A673 (cell line): ENCODE measurements around the gene RAB17. TPM values are rescaled to one million over a fixed set of nuclear protein-coding genes. Genes with fewer than 3 reads are reported as not detected.

Source experiments
- BruUV-seq: library from RNA; stranded (reverse); fragments of 400-500 nt; replicated peaks from 2 replicates; lab custom pipeline; 2021; lab: Mats Ljungman, UMichigan
- CTCF ChIA-PET: fragments of 300-600 bp; sonication (Branson Sonifier 250); formaldehyde crosslinking; loops from one replicate; lab custom pipeline; 2022; ENCODE audit warnings: antibody characterized with exemption; lab: Charles Lee
- POLR2A ChIA-PET: fragments of 300-600 bp; sonication (Branson Sonifier 250); formaldehyde crosslinking; loops from one replicate; lab custom pipeline; 2022; ENCODE audit warnings: antibody characterized with exemption; ENCODE audit not compliant: low non-redundant PET; lab: Charles Lee
- DNase-seq: peaks from one replicate; pipeline ENCODE4 v3.0.0-alpha.2; 2015; ENCODE audit warnings: low spot score
- H3K27ac ChIP-seq: fragments of 200-600 bp; sonication (generic); 2 replicates; pipeline ENCODE4 v1.5.1; 2016; ENCODE audit warnings: mixed run types, low read depth, mild to moderate bottlenecking, mixed read lengths, antibody characterized with exemption, low read length; ENCODE audit not compliant: poor library complexity, severe bottlenecking
- H3K27me3 ChIP-seq: fragments of 200-600 bp; sonication (generic); replicated peaks from 2 replicates; pipeline ENCODE4 v1.6.1; 2017; ENCODE audit warnings: mixed run types, low read depth, mild to moderate bottlenecking, mixed read lengths, antibody characterized with exemption, low read length; ENCODE audit not compliant: insufficient read depth, poor library complexity
- H3K36me3 ChIP-seq: fragments of 200-600 bp; sonication (generic); 2 replicates; pipeline ENCODE4 v1.6.1; 2016; ENCODE audit warnings: mixed run types, mild to moderate bottlenecking, mixed read lengths, antibody characterized with exemption, low read length; ENCODE audit not compliant: insufficient read depth, poor library complexity, severe bottlenecking
- H3K4me1 ChIP-seq: fragments of 200-600 bp; sonication (generic); 2 replicates; pipeline ENCODE4 v1.6.1; 2017; ENCODE audit warnings: mixed run types, mild to moderate bottlenecking, mixed read lengths, antibody characterized with exemption, low read length; ENCODE audit not compliant: insufficient read depth, poor library complexity, severe bottlenecking
- H3K4me3 ChIP-seq: fragments of 200-600 bp; sonication (generic); 2 replicates; pipeline ENCODE4 v1.5.1; 2016; ENCODE audit warnings: low read depth, mixed run types, mild to moderate bottlenecking, mixed read lengths, low read length; ENCODE audit not compliant: poor library complexity, severe bottlenecking
- H3K9me3 ChIP-seq: fragments of 200-600 bp; sonication (generic); 2 replicates; pipeline ENCODE4 v1.6.1; 2016; ENCODE audit warnings: mixed run types, low read depth, mild to moderate bottlenecking, mixed read lengths, antibody characterized with exemption, low read length; ENCODE audit not compliant: poor library complexity, severe bottlenecking
- EZH2 ChIP-seq: fragments of 200-600 bp; sonication (generic); IDR thresholded peaks from 2 replicates; pipeline ENCODE4 v1.6.1; 2017; ENCODE audit warnings: borderline replicate concordance, low read depth, mild to moderate bottlenecking, mixed read lengths, antibody characterized with exemption, low read length; ENCODE audit not compliant: poor library complexity, severe bottlenecking
- intact Hi-C: fragments of 100-400 bp; cut with micrococcal nuclease; formaldehyde crosslinking; loops from one replicate; pipeline ENCODE4 v1.10.0; 2022; ENCODE audit not compliant: unreplicated experiment
- total RNA-seq: library from RNA; stranded (reverse); gene quantifications from 2 replicates; pipeline ENCODE4 v1.2.3, GENCODE V29; 2021
- TF ChIP-seq, protein P1 (sequence below): fragments of 300-800, 200-600 bp; sonication (generic); conservative IDR thresholded peaks from 2 replicates; pipeline ENCODE4 v1.5.1; 2017; ENCODE audit warnings: low read depth, mild to moderate bottlenecking, antibody characterized with exemption, low read length, moderate library complexity, mixed read lengths

Gene RAB17
- total RNA-seq, 1 experiment from 2014 or later = 0.62 TPM

DNA sequence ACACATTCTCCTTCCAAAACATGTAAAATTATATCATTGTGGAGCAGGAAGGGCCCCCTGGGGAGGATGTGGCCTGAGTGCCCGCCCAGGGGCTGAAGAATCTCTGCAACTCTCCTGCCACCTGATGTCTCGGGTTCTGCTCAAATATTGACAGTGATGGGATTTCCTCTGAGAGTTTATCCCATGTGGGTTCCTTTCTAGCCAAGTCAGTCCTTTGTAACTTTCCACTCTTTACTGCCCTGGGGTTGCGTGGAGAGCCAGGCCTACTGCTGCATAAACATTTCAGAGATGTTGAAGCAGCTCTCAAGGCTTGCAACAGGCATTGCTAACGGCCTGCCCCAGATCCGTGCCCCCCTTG lies 4.0 kb upstream of the RAB17 start:
- Histone ChIP-seq H3K27ac (no peak overlapping the region), H3K4me1 (peaks cover 14% of the 10 kb centered on the region), H3K4me3 (no peak overlapping the region), H3K27me3 (no peaks in the 10 kb centered on the region), H3K36me3 (no peaks in the 10 kb centered on the region), H3K9me3 (no peaks in the 10 kb centered on the region)
- CTCF ChIA-PET = no interaction called here
- TF ChIP-seq EZH2 = no peak
- TF ChIP-seq, protein P1, sequence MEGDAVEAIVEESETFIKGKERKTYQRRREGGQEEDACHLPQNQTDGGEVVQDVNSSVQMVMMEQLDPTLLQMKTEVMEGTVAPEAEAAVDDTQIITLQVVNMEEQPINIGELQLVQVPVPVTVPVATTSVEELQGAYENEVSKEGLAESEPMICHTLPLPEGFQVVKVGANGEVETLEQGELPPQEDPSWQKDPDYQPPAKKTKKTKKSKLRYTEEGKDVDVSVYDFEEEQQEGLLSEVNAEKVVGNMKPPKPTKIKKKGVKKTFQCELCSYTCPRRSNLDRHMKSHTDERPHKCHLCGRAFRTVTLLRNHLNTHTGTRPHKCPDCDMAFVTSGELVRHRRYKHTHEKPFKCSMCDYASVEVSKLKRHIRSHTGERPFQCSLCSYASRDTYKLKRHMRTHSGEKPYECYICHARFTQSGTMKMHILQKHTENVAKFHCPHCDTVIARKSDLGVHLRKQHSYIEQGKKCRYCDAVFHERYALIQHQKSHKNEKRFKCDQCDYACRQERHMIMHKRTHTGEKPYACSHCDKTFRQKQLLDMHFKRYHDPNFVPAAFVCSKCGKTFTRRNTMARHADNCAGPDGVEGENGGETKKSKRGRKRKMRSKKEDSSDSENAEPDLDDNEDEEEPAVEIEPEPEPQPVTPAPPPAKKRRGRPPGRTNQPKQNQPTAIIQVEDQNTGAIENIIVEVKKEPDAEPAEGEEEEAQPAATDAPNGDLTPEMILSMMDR = no peak
- BruUV-seq = no TSS peak
- intact Hi-C loops = no loop called here
- POLR2A ChIA-PET = interaction anchor here (0.5 kb wide), 1 partner anchor 195 kb away, joined by 4 read pairs; no protein-coding TSS in a partner anchor
- peak; percentile 33 for DNase-seq

DNA sequence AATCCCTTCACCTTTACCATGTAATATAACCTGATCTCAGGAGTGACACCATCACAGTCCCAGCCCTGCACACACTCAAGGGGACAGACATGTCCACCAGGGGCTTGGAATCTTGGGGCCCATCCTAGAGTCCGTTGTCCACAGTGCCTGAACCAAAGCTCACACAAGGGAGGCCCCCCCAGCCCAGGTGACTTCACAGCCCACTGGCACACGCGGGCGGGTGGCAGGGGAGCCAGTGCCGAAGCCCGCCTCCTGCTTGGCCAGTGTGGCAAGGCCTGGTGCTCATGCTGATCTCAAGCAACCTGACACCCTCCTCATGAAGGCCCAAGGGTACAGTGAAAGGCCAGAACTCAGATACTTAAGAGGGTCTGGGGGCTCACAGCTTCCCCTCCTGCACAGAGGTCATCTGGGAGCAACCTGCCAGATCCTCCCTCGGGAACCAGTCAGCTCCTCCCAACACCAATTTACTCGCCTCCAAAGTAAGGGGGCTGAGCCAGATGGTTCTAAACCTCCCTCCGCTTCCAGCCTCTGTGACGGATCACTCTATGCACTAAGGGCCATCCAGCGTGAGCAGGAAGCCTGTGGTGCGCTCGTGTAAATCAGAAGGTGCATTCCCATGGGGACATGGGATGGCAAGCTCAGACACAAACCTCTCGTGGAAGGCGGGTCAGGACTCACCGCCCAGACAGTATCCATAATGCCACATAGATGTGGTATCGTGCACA lies 3.2 kb upstream of the RAB17 start:
- Histone ChIP-seq H3K4me3 (no peak overlapping the region), H3K36me3 (no peaks in the 10 kb centered on the region), H3K4me1 (peaks cover 14% of the 10 kb centered on the region), H3K27ac (no peak overlapping the region), H3K27me3 (no peaks in the 10 kb centered on the region), H3K9me3 (no peaks in the 10 kb centered on the region)
- BruUV-seq = no TSS peak
- TF ChIP-seq, protein P1 = no peak
- TF ChIP-seq EZH2 = no peak
- CTCF ChIA-PET = no interaction called here
- no peak for DNase-seq
- intact Hi-C loops = no loop called here
- POLR2A ChIA-PET = interaction anchor here (0.5 kb wide), 1 partner anchor 196 kb away, joined by 4 read pairs; no protein-coding TSS in a partner anchor

DNA sequence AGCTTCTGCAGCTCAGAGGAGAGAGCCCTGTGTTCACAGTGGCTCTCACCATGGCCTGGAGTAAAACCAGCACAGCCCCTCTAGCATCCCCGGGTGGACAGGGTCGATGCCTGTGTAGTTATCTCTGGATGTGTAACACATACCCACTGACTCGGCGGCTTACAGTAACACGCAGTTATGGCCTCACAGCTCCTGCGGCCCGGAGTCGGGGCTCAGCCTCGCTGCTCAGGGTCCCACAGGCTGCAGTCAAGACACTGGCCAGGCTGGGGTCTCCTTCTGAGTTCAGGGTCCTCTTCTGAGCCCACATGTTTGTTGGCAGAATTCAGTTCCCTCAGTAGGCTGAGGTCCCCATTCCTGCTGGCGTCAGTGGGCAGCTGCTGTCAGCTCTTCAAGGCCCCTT lies 2.5 kb upstream of the RAB17 start:
- DNase-seq = no peak
- no peak overlapping the region for H3K27ac ChIP-seq
- peaks cover 14% of the 10 kb centered on the region for H3K4me1 ChIP-seq
- no peaks in the 10 kb centered on the region for H3K27me3 ChIP-seq
- TF ChIP-seq EZH2 = no peak
- intact Hi-C loops = no loop called here
- no TSS peak for BruUV-seq
- H3K4me3 ChIP-seq = no peak overlapping the region
- ChIA-PET POLR2A (no interaction called here), CTCF (no interaction called here)
- H3K9me3 ChIP-seq = no peaks in the 10 kb centered on the region
- H3K36me3 ChIP-seq = no peaks in the 10 kb centered on the region

DNA sequence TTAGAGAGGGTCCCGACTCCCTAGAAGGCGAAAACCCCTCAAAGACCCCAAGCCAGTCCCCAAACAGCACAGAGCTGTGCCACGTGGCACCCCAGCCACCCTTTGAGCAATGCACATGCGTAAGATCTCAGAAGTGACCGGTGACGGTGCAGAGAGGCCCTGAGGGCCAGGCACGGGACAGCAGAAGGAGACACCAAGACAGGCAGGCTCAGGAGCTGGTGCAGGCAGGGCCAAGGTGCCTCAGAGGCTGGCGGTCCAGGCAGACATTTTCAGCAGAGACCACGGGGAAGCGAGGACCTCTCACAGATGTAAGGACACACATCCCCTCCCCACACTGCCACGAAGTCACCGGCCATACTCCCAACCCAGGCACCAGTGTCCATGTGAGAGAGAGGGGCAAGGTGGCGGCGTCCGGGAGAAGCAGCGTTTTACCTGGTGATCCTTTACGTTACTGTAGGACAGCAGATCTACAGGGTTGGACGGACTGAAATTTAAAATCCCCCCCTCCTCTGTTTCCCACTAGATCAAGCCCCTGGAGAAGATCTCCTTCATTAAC lies 2.0 kb upstream of the RAB17 start:
- Histone ChIP-seq H3K9me3 (no peaks in the 10 kb centered on the region), H3K36me3 (no peaks in the 10 kb centered on the region), H3K27me3 (no peaks in the 10 kb centered on the region), H3K4me1 (peaks cover 14% of the 10 kb centered on the region), H3K4me3 (no peak overlapping the region), H3K27ac (no peak overlapping the region)
- no TSS peak for BruUV-seq
- TF ChIP-seq EZH2 = no peak
- TF ChIP-seq, protein P1 = no peak
- ChIA-PET POLR2A (no interaction called here), CTCF (no interaction called here)
- no peak for DNase-seq
- intact Hi-C loops = no loop called here
